Measurements from ENCODE around the gene INSM2. TPM values are rescaled to one million over a fixed set of nuclear protein-coding genes. Genes with fewer than 3 reads are reported as not detected.

INSM2 gene
- total and polyA plus RNA-seq, 10 of the 15 experiments (the other 5 are each of a cell fraction or from before 2014, with no cell fraction given), result 0.06 TPM; not detected in 9

DNA sequence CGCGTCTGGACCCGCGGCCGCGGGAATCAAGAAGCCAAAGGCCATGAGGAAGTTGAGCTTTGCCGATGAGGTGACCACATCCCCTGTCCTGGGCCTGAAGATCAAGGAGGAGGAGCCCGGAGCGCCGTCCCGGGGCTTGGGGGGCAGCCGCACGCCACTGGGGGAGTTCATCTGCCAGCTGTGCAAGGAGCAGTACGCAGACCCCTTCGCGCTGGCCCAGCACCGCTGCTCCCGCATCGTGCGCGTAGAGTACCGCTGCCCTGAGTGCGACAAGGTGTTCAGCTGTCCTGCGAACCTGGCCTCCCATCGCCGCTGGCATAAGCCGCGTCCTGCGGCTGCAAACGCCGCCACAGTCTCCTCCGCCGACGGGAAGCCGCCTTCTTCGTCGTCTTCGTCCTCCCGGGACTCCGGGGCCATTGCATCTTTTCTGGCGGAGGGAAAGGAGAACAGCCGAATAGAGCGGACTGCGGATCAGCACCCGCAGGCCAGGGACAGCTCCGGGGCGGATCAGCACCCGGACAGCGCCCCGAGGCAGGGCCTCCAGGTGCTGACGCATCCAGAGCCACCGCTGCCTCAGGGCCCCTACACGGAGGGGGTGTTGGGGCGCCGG lies 1.0 kb downstream of the INSM2 start:
- no peak overlapping the region for H3K27ac ChIP-seq (ENCODE audit: control insufficient read depth, insufficient read depth)
- ChIA-PET RAD21 (ENCODE audit: unreplicated experiment) (no interaction called here), POLR2A (interaction anchor here (0.7 kb wide), 1 partner anchor 22 kb away, joined by 4 read pairs; no protein-coding TSS in a partner anchor), CTCF (no interaction called here), SMC1A (ENCODE audit: uncharacterized antibody, unreplicated experiment) (interaction anchor here (0.6 to 1.3 kb wide), 2 partner anchors 9 to 494 kb away, joined by 3 to 4 read pairs; no protein-coding TSS in a partner anchor)
- H3K27me3 ChIP-seq (replicated peaks in 1 of 2; ENCODE audit: control insufficient read depth in 2 of 2, insufficient read depth in 2 of 2, low read length in 1 of 2), result peaks cover 6 to 16% of the 10 kb centered on the region in 2 experiments
- peak overlapping the region; percentile 98 for H3K4me2 ChIP-seq (ENCODE audit: control insufficient read depth, insufficient read depth)
- in situ Hi-C loops (cut with MboI), result no loop called here
- H3K36me3 ChIP-seq (ENCODE audit: control insufficient read depth in 2 of 2, insufficient read depth in 2 of 2, low read length in 1 of 2), result no peaks in the 10 kb centered on the region
- 5% methylated on average over 53 of the region's 55 CpGs for WGBS (ENCODE audit: insufficient coverage, insufficient replicate concordance, low lambda C conversion rate, missing lambda C conversion rate)
- no peak overlapping the region for H2AFZ ChIP-seq (ENCODE audit: control insufficient read depth, low read depth, low read length)
- FAIRE-seq, result no peak
- no peak overlapping the region for H3K9ac ChIP-seq (ENCODE audit: control insufficient read depth, insufficient read depth, low read length)
- H3K9me3 ChIP-seq (replicated peaks; ENCODE audit: control insufficient read depth, insufficient read depth, low read length), result no peaks in the 10 kb centered on the region; the same call in 2 of the 3 replicates
- peak; percentile 62 for ATAC-seq
- no peaks in the 10 kb centered on the region for H4K20me1 ChIP-seq (ENCODE audit: control insufficient read depth, insufficient read depth)
- no peak for DNase-seq (ENCODE audit: low read depth, low spot score)
- no peaks in the 10 kb centered on the region for H3K79me2 ChIP-seq (ENCODE audit: control insufficient read depth, insufficient read depth, low read length)
- intact Hi-C loops (cut with micrococcal nuclease; ENCODE audit: unreplicated experiment), result loop anchor here (10.0 kb wide), 1 partner anchor 150 kb away; no protein-coding TSS in a partner anchor
- H3K4me1 ChIP-seq (ENCODE audit: control insufficient read depth, insufficient read depth, low read length), result peaks cover 12% of the 10 kb centered on the region
- BruUV-seq (replicated peaks), result no TSS peak
- peak overlapping the region; percentile 70; the same call in 1 of the 2 replicates for H3K4me3 ChIP-seq
- no peak for TF ChIP-seq JUND (IDR thresholded peaks at IDR 0.05; ENCODE audit: low read depth, low read length)
- TF ChIP-seq DPF2 (IDR thresholded peaks at IDR 0.05), result no peak
- no peak for TF ChIP-seq PAX5 (IDR thresholded peaks at IDR 0.05; ENCODE audit: borderline replicate concordance, low read depth, low read length)
- no peak for TF ChIP-seq ZNF24 (IDR thresholded peaks at IDR 0.05)
- TF ChIP-seq FOXM1 (IDR thresholded peaks at IDR 0.05; ENCODE audit: low read depth, low read length), result no peak
- TF ChIP-seq CBFB (IDR thresholded peaks at IDR 0.05; ENCODE audit: low read depth), result no peak
- TF ChIP-seq RB1 (IDR thresholded peaks at IDR 0.05; ENCODE audit: borderline replicate concordance), result no peak
- TF ChIP-seq SIX5 (IDR thresholded peaks at IDR 0.05; ENCODE audit: low read depth, low read length, severe bottlenecking), result no peak
- TF ChIP-seq STAT3 (IDR thresholded peaks at IDR 0.05; ENCODE audit: low read depth, low read length), result no peak
- no peak for TF ChIP-seq POLR2A (IDR thresholded peaks at IDR 0.05; ENCODE audit: low read depth, low read length)
- TF ChIP-seq IKZF2 (IDR thresholded peaks at IDR 0.05), result no peak
- TF ChIP-seq SPI1 (IDR thresholded peaks at IDR 0.05; ENCODE audit: borderline replicate concordance, insufficient read depth, low read depth, low read length), result no peak
- TF ChIP-seq CREB1 (IDR thresholded peaks at IDR 0.05; ENCODE audit: low read depth), result 0 out of 2 replicates have a peak, but pooled peaks have one; percentile 48
- TF ChIP-seq IRF4 (IDR thresholded peaks at IDR 0.05; ENCODE audit: low read depth, low read length), result no peak
- peak; percentile 98 for TF ChIP-seq SIN3A (IDR thresholded peaks at IDR 0.05; ENCODE audit: low read depth, low read length)
- TF ChIP-seq SP1 (IDR thresholded peaks at IDR 0.05; ENCODE audit: low read depth, low read length), result no peak
- no peak for TF ChIP-seq PAX8 (IDR thresholded peaks at IDR 0.05)
- no peak for TF ChIP-seq ZNF622 (IDR thresholded peaks at IDR 0.05)
- no peak for TF ChIP-seq WRNIP1 (IDR thresholded peaks at IDR 0.05; ENCODE audit: borderline replicate concordance, low read depth, low read length)
- no peak for TF ChIP-seq LARP7 (IDR thresholded peaks at IDR 0.05)
- TF ChIP-seq CREM (IDR thresholded peaks at IDR 0.05; ENCODE audit: low read depth), result 0 out of 2 replicates have a peak, but pooled peaks have one; percentile 57
- TF ChIP-seq PKNOX1 (IDR thresholded peaks at IDR 0.05), result no peak
- TF ChIP-seq CBX5 (IDR thresholded peaks at IDR 0.05; ENCODE audit: low read depth), result 0 out of 2 replicates have a peak, but pooled peaks have one; percentile 72
- TF ChIP-seq CHD1 (IDR thresholded peaks at IDR 0.05; ENCODE audit: low read depth, low read length), result no peak
- TF ChIP-seq, protein P1, sequence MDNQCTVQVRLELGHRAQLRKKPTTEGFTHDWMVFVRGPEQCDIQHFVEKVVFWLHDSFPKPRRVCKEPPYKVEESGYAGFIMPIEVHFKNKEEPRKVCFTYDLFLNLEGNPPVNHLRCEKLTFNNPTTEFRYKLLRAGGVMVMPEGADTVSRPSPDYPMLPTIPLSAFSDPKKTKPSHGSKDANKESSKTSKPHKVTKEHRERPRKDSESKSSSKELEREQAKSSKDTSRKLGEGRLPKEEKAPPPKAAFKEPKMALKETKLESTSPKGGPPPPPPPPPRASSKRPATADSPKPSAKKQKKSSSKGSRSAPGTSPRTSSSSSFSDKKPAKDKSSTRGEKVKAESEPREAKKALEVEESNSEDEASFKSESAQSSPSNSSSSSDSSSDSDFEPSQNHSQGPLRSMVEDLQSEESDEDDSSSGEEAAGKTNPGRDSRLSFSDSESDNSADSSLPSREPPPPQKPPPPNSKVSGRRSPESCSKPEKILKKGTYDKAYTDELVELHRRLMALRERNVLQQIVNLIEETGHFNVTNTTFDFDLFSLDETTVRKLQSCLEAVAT (IDR thresholded peaks at IDR 0.05), result no peak

All from GM12878 (cell line).